GM23338 (cell line): Measurements from ENCODE around the gene EIF2AK3. TPM values are rescaled to one million over a fixed set of nuclear protein-coding genes. Genes with fewer than 3 reads are reported as not detected.

Experiments used
- ATAC-seq: fragments of 200-7000 bp; cut with Tn5 transposase; 3 replicates; pipeline ENCODE4 v1.9.1; 2020
- DNase-seq: peaks from one replicate; pipeline ENCODE4 v3.0.0-alpha.2; 2015; ENCODE audit warnings: low spot score
- H2AFZ ChIP-seq: fragments of 200-600 bp; sonication (generic); 2 replicates; pipeline ENCODE4 v1.8.0; 2016; ENCODE audit warnings: antibody characterized with exemption, mild to moderate bottlenecking, moderate library complexity
- H3F3A ChIP-seq: fragments of 200-600 bp; sonication (generic); replicated peaks from 2 replicates; pipeline ENCODE4 v1.8.0; 2017; ENCODE audit warnings: antibody characterized with exemption, mixed run types, low read depth
- H3K27ac ChIP-seq: fragments of 200-600 bp; sonication (generic); 2 replicates; pipeline ENCODE4 v1.6.1; 2016; ENCODE audit warnings: low read depth
- H3K27me3 ChIP-seq: fragments of 200-600 bp; sonication (generic); 2 replicates; pipeline ENCODE4 v1.8.0; 2016; ENCODE audit warnings: mild to moderate bottlenecking, mixed run types, moderate library complexity; ENCODE audit not compliant: insufficient read depth
- H3K36me3 ChIP-seq: fragments of 200-600 bp; sonication (generic); 2 replicates; pipeline ENCODE4 v1.8.0; 2016; ENCODE audit warnings: mild to moderate bottlenecking; ENCODE audit not compliant: insufficient read depth
- H3K4me1 ChIP-seq: fragments of 200-600 bp; sonication (generic); 2 replicates; pipeline ENCODE4 v1.8.0; 2016; ENCODE audit warnings: mild to moderate bottlenecking, moderate library complexity; ENCODE audit not compliant: insufficient read depth
- H3K4me2 ChIP-seq: fragments of 200-600 bp; sonication (generic); 2 replicates; pipeline ENCODE4 v1.7.1; 2017; ENCODE audit warnings: mixed run types
- H3K4me3 ChIP-seq: fragments of 200-600 bp; sonication (generic); 2 replicates; pipeline ENCODE4 v1.6.1; 2016; ENCODE audit warnings: mixed run types
- H3K79me2 ChIP-seq: fragments of 200-600 bp; sonication (generic); replicated peaks from 2 replicates; pipeline ENCODE4 v1.8.0; 2017; ENCODE audit warnings: mild to moderate bottlenecking; ENCODE audit not compliant: insufficient read depth
- H3K9me2 ChIP-seq: fragments of 200-600 bp; sonication (generic); 2 replicates; pipeline ENCODE4 v1.8.0; 2017; ENCODE audit not compliant: insufficient read depth
- H4K20me1 ChIP-seq: fragments of 200-600 bp; sonication (generic); replicated peaks from 2 replicates; pipeline ENCODE4 v1.8.0; 2017; ENCODE audit warnings: mild to moderate bottlenecking; ENCODE audit not compliant: insufficient read depth
- H3K27ac Mint-ChIP-seq: 2 replicates; pipeline ENCODE4 v1.8.0; 2020; ENCODE audit warnings: inconsistent platforms, mild to moderate bottlenecking, moderate library complexity, mixed read lengths
- H3K27me3 Mint-ChIP-seq: 3 replicates; pipeline ENCODE4 v1.8.0; 2022; ENCODE audit warnings: low read depth, mild to moderate bottlenecking, moderate library complexity, mixed read lengths, inconsistent platforms; ENCODE audit not compliant: insufficient read depth, poor library complexity
- H3K36me3 Mint-ChIP-seq: 3 replicates; pipeline ENCODE4 v1.8.0; 2021; ENCODE audit warnings: low read depth, mild to moderate bottlenecking, inconsistent platforms, moderate library complexity, mixed read lengths
- H3K4me1 Mint-ChIP-seq: 3 replicates; pipeline ENCODE4 v1.8.0; 2020; ENCODE audit warnings: mild to moderate bottlenecking, inconsistent platforms, mixed read lengths
- H3K4me3 Mint-ChIP-seq: 3 replicates; pipeline ENCODE4 v1.8.0; 2021; ENCODE audit warnings: moderate library complexity, mild to moderate bottlenecking, inconsistent platforms, mixed read lengths
- H3K9me3 Mint-ChIP-seq: 3 replicates; pipeline ENCODE4 v1.8.0; 2020; ENCODE audit warnings: moderate library complexity, mild to moderate bottlenecking, inconsistent platforms, mixed read lengths
- JUNB ChIP-seq: IDR thresholded peaks from one replicate; pipeline ENCODE4 v1.6.1; 2016; ENCODE audit warnings: antibody characterized with exemption; ENCODE audit not compliant: unreplicated experiment
- POLR2AphosphoS5 ChIP-seq: IDR thresholded peaks from 2 replicates; pipeline ENCODE4 v1.6.1; 2016; ENCODE audit warnings: antibody characterized with exemption, low read depth
- ZNF114 ChIP-seq: fragments of 250-450 bp; sonication (Bioruptor Pico); IDR thresholded peaks from 2 replicates; pipeline ENCODE4 v1.5.0; 2020; ENCODE audit warnings: mild to moderate bottlenecking, moderate library complexity
- ZNF331 ChIP-seq: fragments of 250-450 bp; sonication (Bioruptor Pico); IDR thresholded peaks from 2 replicates; pipeline ENCODE4 v1.5.0; 2020; ENCODE audit warnings: low read depth, mild to moderate bottlenecking, moderate library complexity
- polyA plus RNA-seq: library from polyadenylated mRNA; unstranded; fragments of >200 nt; fragmentation: Nextera tagmentation; extraction: Ambion mirVana; gene quantifications from 2 replicates; pipeline ENCODE4 v1.2.1, GENCODE V29; 2016
- total RNA-seq: library from RNA; depleted of rRNA; stranded (reverse); fragments of >200 nt; shearing (Covaris generic); gene quantifications from 2 replicates; pipeline ENCODE4 v1.2.3, GENCODE V29; 2014; rRNA removed
- TF ChIP-seq, protein P1 (sequence below), 2 experiments: fragments of 200-600 bp in 1 of 2; sonication (generic) in 1 of 2; conservative IDR thresholded peaks; 2 replicates each; pipeline versions ENCODE4 v1.5.1 to v1.6.1; 2016 to 2017; ENCODE audit warnings: antibody characterized with exemption in 2 of 2, low read depth in 2 of 2, mild to moderate bottlenecking in 2 of 2, moderate library complexity in 1 of 2
- TF ChIP-seq, protein P2 (sequence below): IDR thresholded peaks from one replicate; pipeline ENCODE4 v1.6.1; 2018; ENCODE audit warnings: antibody characterized with exemption; ENCODE audit not compliant: unreplicated experiment

The EIF2AK3 gene
- total and polyA plus RNA-seq, 2 experiments from 2014 or later = 5.9 to 24.2 TPM

DNA sequence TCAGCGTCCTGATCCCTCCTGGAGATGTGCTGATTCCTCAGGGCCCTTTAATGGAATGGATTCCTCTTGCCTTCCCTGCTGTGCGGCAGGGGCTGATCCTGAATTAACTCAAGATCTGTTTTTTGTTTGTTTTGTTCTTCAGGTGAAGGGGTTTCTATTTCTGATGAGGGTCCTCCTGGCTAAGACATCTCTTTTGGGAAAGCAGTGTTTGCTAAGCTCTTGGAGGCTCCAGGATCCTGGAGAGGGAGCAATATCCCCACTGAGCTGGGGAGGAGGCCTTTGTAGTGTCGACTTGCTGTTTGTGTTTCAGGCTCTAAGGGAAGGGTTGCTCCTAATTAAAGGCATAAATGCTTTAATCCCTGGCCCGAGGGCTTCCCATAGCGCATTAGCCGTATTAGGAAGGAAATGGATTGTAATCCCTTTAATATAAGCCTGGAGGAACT, 109.5 kb downstream of the EIF2AK3 start:
- Histone ChIP-seq H4K20me1 (no peaks in the 10 kb centered on the region), H3K27me3 (0 out of 2 replicates have a peak, but pooled peaks cover 3% of the 10 kb centered on the region), H3K4me3 (no peak overlapping the region), H3K4me2 (peak overlapping the region; percentile 33), H3F3A (no peaks in the 10 kb centered on the region), H2AFZ (peak overlapping the region; percentile 16), H3K79me2 (no peaks in the 10 kb centered on the region), H3K36me3 (no peaks in the 10 kb centered on the region), H3K27ac (no peak overlapping the region), H3K9me2 (0 out of 2 replicates have a peak, but pooled peaks cover 1% of the 10 kb centered on the region), H3K4me1 (peaks cover 20% of the 10 kb centered on the region)
- ATAC-seq (peak; percentile 97), DNase-seq (peak; percentile 59)
- peaks cover 2% of the 10 kb centered on the region for H3K27me3 Mint-ChIP-seq
- peaks cover 21% of the 10 kb centered on the region for H3K4me1 Mint-ChIP-seq
- H3K27ac Mint-ChIP-seq = no peak overlapping the region
- H3K9me3 Mint-ChIP-seq = 0 out of 3 replicates have a peak, but pooled peaks cover 2% of the 10 kb centered on the region
- H3K36me3 Mint-ChIP-seq = no peaks in the 10 kb centered on the region
- TF ChIP-seq POLR2AphosphoS5 (no peak), ZNF114 (no peak), JUNB (no peak), ZNF331 (CRISPR knock-in tag) (no peak)
- TF ChIP-seq, protein P1, sequence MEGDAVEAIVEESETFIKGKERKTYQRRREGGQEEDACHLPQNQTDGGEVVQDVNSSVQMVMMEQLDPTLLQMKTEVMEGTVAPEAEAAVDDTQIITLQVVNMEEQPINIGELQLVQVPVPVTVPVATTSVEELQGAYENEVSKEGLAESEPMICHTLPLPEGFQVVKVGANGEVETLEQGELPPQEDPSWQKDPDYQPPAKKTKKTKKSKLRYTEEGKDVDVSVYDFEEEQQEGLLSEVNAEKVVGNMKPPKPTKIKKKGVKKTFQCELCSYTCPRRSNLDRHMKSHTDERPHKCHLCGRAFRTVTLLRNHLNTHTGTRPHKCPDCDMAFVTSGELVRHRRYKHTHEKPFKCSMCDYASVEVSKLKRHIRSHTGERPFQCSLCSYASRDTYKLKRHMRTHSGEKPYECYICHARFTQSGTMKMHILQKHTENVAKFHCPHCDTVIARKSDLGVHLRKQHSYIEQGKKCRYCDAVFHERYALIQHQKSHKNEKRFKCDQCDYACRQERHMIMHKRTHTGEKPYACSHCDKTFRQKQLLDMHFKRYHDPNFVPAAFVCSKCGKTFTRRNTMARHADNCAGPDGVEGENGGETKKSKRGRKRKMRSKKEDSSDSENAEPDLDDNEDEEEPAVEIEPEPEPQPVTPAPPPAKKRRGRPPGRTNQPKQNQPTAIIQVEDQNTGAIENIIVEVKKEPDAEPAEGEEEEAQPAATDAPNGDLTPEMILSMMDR (conservative IDR thresholded peaks at IDR 0.05; ENCODE audit: low read depth in 2 of 2) = peak in 1 of 2 experiments; percentile 40; a peak in 2 of 4 replicates
- TF ChIP-seq, protein P2, sequence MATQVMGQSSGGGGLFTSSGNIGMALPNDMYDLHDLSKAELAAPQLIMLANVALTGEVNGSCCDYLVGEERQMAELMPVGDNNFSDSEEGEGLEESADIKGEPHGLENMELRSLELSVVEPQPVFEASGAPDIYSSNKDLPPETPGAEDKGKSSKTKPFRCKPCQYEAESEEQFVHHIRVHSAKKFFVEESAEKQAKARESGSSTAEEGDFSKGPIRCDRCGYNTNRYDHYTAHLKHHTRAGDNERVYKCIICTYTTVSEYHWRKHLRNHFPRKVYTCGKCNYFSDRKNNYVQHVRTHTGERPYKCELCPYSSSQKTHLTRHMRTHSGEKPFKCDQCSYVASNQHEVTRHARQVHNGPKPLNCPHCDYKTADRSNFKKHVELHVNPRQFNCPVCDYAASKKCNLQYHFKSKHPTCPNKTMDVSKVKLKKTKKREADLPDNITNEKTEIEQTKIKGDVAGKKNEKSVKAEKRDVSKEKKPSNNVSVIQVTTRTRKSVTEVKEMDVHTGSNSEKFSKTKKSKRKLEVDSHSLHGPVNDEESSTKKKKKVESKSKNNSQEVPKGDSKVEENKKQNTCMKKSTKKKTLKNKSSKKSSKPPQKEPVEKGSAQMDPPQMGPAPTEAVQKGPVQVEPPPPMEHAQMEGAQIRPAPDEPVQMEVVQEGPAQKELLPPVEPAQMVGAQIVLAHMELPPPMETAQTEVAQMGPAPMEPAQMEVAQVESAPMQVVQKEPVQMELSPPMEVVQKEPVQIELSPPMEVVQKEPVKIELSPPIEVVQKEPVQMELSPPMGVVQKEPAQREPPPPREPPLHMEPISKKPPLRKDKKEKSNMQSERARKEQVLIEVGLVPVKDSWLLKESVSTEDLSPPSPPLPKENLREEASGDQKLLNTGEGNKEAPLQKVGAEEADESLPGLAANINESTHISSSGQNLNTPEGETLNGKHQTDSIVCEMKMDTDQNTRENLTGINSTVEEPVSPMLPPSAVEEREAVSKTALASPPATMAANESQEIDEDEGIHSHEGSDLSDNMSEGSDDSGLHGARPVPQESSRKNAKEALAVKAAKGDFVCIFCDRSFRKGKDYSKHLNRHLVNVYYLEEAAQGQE = no peak
- H3K4me3 Mint-ChIP-seq = no peak overlapping the region; the same call in 2 of the 3 replicates

Other genes with a start within 250 kb of the EIF2AK3 start
- 11.8 and 13.3 TPM in 2 replicates for gene FOXI3, start 174.8 kb downstream of the EIF2AK3 start, total RNA-seq
- 0.71 and 1.1 TPM in 2 replicates for gene FOXI3, start 174.8 kb downstream of the EIF2AK3 start, polyA plus RNA-seq
- gene RPIA, start 64.2 kb upstream of the EIF2AK3 start, total RNA-seq = 15.2 and 18.8 TPM in 2 replicates
- 22.0 and 22.5 TPM in 2 replicates for gene RPIA, start 64.2 kb upstream of the EIF2AK3 start, polyA plus RNA-seq